HEK293 (cell line): Measurements from ENCODE around the gene FFAR4.

Experiments
- CTCF ChIA-PET: fragments of 350-600 bp; formaldehyde crosslinking; extraction: SDS; loops from one replicate; lab custom pipeline; 2021; ENCODE audit warnings: antibody characterized with exemption; lab: Yijun Ruan, JAX
- POLR2A ChIA-PET: fragments of 300-600 bp; formaldehyde crosslinking; extraction: SDS; loops from one replicate; lab custom pipeline; 2020; ENCODE audit warnings: antibody characterized with exemption, inconsistent platforms; lab: Yijun Ruan, JAX
- H3K27ac ChIP-seq: fragments of 200-500 bp; sonication (Bioruptor generic); 2 replicates; pipeline ENCODE4 v1.5.1; 2014; ENCODE audit warnings: low read depth, low read length, control low read depth, inconsistent platforms; ENCODE audit errors: extremely low read depth
- H3K36me3 ChIP-seq, 2 experiments: fragments of 200-500 bp in 1 of 2; sonication (Bioruptor generic) in 1 of 2; 1 replicate in 1 of 2; 2 replicates in 1 of 2; pipeline ENCODE4 v1.5.1; 2014 to 2017; ENCODE audit warnings: inconsistent platforms in 2 of 2, low read length in 2 of 2; ENCODE audit not compliant: control insufficient read depth in 2 of 2, insufficient read depth in 1 of 2
- H3K4me1 ChIP-seq: fragments of 200-500 bp; sonication (Bioruptor generic); 2 replicates; pipeline ENCODE4 v1.5.1; 2014; ENCODE audit warnings: mild to moderate bottlenecking, low read length, inconsistent platforms; ENCODE audit not compliant: control insufficient read depth, insufficient read depth
- H3K4me3 ChIP-seq: 2 replicates; pipeline ENCODE4 v1.5.1; 2011; ENCODE audit warnings: low read depth, mild to moderate bottlenecking, control low read depth, low read length, moderate library complexity
- H3K9me3 ChIP-seq: fragments of 200-500 bp; sonication (Bioruptor generic); 2 replicates; pipeline ENCODE4 v1.5.1; 2014; ENCODE audit warnings: low read depth, low read length, inconsistent platforms; ENCODE audit not compliant: control insufficient read depth, insufficient read depth
- ELK4 ChIP-seq: IDR thresholded peaks from 2 replicates; pipeline ENCODE4 v1.6.1; 2011; ENCODE audit warnings: mild to moderate bottlenecking, low read depth, low read length, borderline replicate concordance
- FEZF1 ChIP-seq: fragments of 450-650 bp; formaldehyde crosslinking; IDR thresholded peaks from 2 replicates; pipeline ENCODE4 v1.5.1; 2016; ENCODE audit warnings: missing biosample characterization, missing genetic modification characterization
- HOXC10 ChIP-seq: sonication (generic); formaldehyde crosslinking; IDR thresholded peaks from 2 replicates; pipeline ENCODE4 v1.8.1; 2023; ENCODE audit warnings: mild to moderate bottlenecking, missing genetic modification reagents
- HOXD13 ChIP-seq: sonication (generic); formaldehyde crosslinking; IDR thresholded peaks from 2 replicates; pipeline ENCODE4 v1.8.0; 2022; ENCODE audit warnings: missing genetic modification reagents, borderline replicate concordance
- KLF16 ChIP-seq: fragments of 450-650 bp; formaldehyde crosslinking; IDR thresholded peaks from 2 replicates; pipeline ENCODE4 v1.5.1; 2017; ENCODE audit warnings: missing biosample characterization, missing genetic modification characterization
- PATZ1 ChIP-seq: fragments of 450-650 bp; formaldehyde crosslinking; IDR thresholded peaks from 2 replicates; pipeline ENCODE4 v1.5.1; 2016; ENCODE audit warnings: missing biosample characterization, missing genetic modification characterization
- REST ChIP-seq: fragments of 450-650 bp; formaldehyde crosslinking; IDR thresholded peaks from 2 replicates; pipeline ENCODE4 v1.5.1; 2016; ENCODE audit warnings: missing biosample characterization, missing genetic modification characterization
- YY2 ChIP-seq: fragments of 450-650 bp; formaldehyde crosslinking; IDR thresholded peaks from 2 replicates; pipeline ENCODE4 v1.5.1; 2016; ENCODE audit warnings: missing biosample characterization, missing genetic modification characterization
- ZBTB1 ChIP-seq: fragments of 450-650 bp; formaldehyde crosslinking; IDR thresholded peaks from 2 replicates; pipeline ENCODE4 v1.5.1; 2016; ENCODE audit warnings: missing biosample characterization, missing genetic modification characterization
- ZBTB21 ChIP-seq: fragments of 450-650 bp; formaldehyde crosslinking; IDR thresholded peaks from 2 replicates; pipeline ENCODE4 v1.5.1; 2017; ENCODE audit warnings: missing biosample characterization, missing genetic modification characterization
- ZNF121 ChIP-seq: fragments of 450-650 bp; formaldehyde crosslinking; IDR thresholded peaks from 2 replicates; pipeline ENCODE4 v1.5.1; 2016; ENCODE audit warnings: missing biosample characterization, missing genetic modification characterization
- ZNF202 ChIP-seq: fragments of 450-650 bp; formaldehyde crosslinking; IDR thresholded peaks from 2 replicates; pipeline ENCODE4 v1.5.1; 2016; ENCODE audit warnings: missing biosample characterization, missing genetic modification characterization, borderline replicate concordance
- ZNF223 ChIP-seq: fragments of 450-650 bp; formaldehyde crosslinking; IDR thresholded peaks from 2 replicates; pipeline ENCODE4 v1.5.1; 2016; ENCODE audit warnings: missing biosample characterization, missing genetic modification characterization
- ZNF37A ChIP-seq: fragments of 450-650 bp; IDR thresholded peaks from 2 replicates; pipeline ENCODE4 v1.5.1; 2018; ENCODE audit warnings: missing biosample characterization, missing genetic modification characterization
- ZNF391 ChIP-seq: fragments of 450-650 bp; formaldehyde crosslinking; IDR thresholded peaks from 2 replicates; pipeline ENCODE4 v1.5.1; 2016; ENCODE audit warnings: low read depth, missing biosample characterization, missing genetic modification characterization, borderline replicate concordance
- ZNF488 ChIP-seq: fragments of 450-650 bp; formaldehyde crosslinking; IDR thresholded peaks from 2 replicates; pipeline ENCODE4 v1.5.1; 2016; ENCODE audit warnings: missing biosample characterization, missing genetic modification characterization
- ZNF518A ChIP-seq: fragments of 450-650 bp; formaldehyde crosslinking; conservative IDR thresholded peaks from 2 replicates; pipeline ENCODE4 v1.5.1; 2016; ENCODE audit warnings: low read depth, missing biosample characterization, missing genetic modification characterization
- ZNF626 ChIP-seq: fragments of 450-650 bp; sonication (Bioruptor Pico); formaldehyde crosslinking; IDR thresholded peaks from 2 replicates; pipeline ENCODE4 v1.5.1; 2018; ENCODE audit warnings: missing biosample characterization, missing genetic modification characterization, inconsistent platforms
- ZNF670 ChIP-seq: fragments of 450-650 bp; formaldehyde crosslinking; IDR thresholded peaks from 2 replicates; pipeline ENCODE4 v1.5.1; 2016; ENCODE audit warnings: missing biosample characterization, missing genetic modification characterization, low read depth
- ZNF707 ChIP-seq: fragments of 450-650 bp; formaldehyde crosslinking; IDR thresholded peaks from 2 replicates; pipeline ENCODE4 v1.5.1; 2016; ENCODE audit warnings: missing biosample characterization, missing genetic modification characterization
- ZNF785 ChIP-seq: fragments of 450-650 bp; formaldehyde crosslinking; IDR thresholded peaks from 2 replicates; pipeline ENCODE4 v1.5.1; 2016; ENCODE audit warnings: missing biosample characterization, missing genetic modification characterization
- ZXDB ChIP-seq: fragments of 450-650 bp; formaldehyde crosslinking; IDR thresholded peaks from 2 replicates; pipeline ENCODE4 v1.5.1; 2016; ENCODE audit warnings: missing biosample characterization, missing genetic modification characterization

Gene FFAR4

GRCh38 chr10:93589648-93590562 is 23.4 kb downstream of the FFAR4 start (continued):
- TF ChIP-seq PATZ1 (tag by site-specific recombination): no peak
- TF ChIP-seq ZNF707 (tag by site-specific recombination): no peak
- no peak for TF ChIP-seq ZNF37A (tag by site-specific recombination)
- no peak for TF ChIP-seq ZBTB21 (tag by site-specific recombination)
- no peak for TF ChIP-seq ZNF785 (tag by site-specific recombination)
- no peak for TF ChIP-seq ZNF223 (tag by site-specific recombination)

GRCh38 chr10:93590638-93591037 is 24.2 kb downstream of the FFAR4 start:
- Histone ChIP-seq H3K4me1 (no peaks in the 10 kb centered on the region), H3K36me3 (no peaks in the 10 kb centered on the region), H3K4me3 (no peak overlapping the region), H3K27ac (no peak overlapping the region), H3K9me3 (no peaks in the 10 kb centered on the region)
- no peak for TF ChIP-seq HOXC10 (CRISPR knock-in tag)
- no peak for TF ChIP-seq ZNF518A (tag by site-specific recombination)
- no peak for TF ChIP-seq ZXDB
- no peak for TF ChIP-seq YY2 (tag by site-specific recombination)
- no peak for TF ChIP-seq REST (tag by site-specific recombination)
- no peak for TF ChIP-seq ZNF202
- TF ChIP-seq KLF16 (tag by site-specific recombination): no peak
- no peak for TF ChIP-seq ZNF670 (tag by site-specific recombination)
- TF ChIP-seq ZNF391 (tag by site-specific recombination): no peak
- TF ChIP-seq FEZF1 (tag by site-specific recombination): no peak
- no peak for TF ChIP-seq ZBTB1
- no peak for TF ChIP-seq ELK4
- TF ChIP-seq HOXD13 (CRISPR knock-in tag): no peak
- TF ChIP-seq ZNF488: no peak
- no peak for TF ChIP-seq ZNF626 (tag by site-specific recombination)
- no peak for TF ChIP-seq ZNF121
- POLR2A ChIA-PET: interaction anchor here (0.6 kb wide), 1 partner anchor 78 kb away, joined by 3 read pairs; no protein-coding TSS in a partner anchor
- CTCF ChIA-PET: interaction anchor here (0.6 to 1.4 kb wide), 2 partner anchors 37 to 139 kb away, joined by 3 to 5 read pairs; no protein-coding TSS in a partner anchor
